Measurements from ENCODE around the gene CSK. TPM values are rescaled to one million over a fixed set of nuclear protein-coding genes. Genes with fewer than 3 reads are reported as not detected.

The CSK gene
- total RNA-seq, 1 donor from 2014 or later: 34.0 TPM

DNA sequence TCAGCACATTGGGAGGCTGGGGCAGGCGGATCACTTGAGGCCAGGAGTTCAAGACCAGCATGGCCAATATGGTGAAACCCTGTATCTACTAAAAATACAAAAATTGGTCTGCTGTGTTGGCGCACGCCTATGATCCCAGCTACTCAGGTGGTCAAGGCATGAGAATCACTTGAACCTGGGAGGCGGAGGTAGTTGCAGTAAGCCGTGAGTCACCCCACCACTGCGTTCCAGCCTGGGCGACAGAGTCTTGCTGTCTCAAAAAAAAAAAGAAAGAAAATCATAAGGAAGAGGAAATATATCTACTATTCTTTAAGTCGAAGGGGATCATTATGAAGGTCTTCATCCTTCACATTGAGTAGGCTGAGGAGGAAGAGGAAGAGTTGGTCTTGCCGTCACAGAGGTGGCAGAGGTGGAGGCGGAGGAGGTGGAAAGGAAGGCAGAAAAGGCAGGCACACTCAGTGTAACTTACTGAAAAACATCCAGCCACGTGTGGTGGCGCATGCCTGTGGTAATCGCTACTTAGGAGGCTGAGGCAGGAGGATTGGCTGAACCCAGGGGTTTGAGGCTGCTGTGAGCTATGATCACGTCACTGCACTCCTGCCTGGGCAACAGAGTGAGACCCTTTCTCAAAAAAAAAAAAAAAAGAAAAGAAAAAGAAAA is 14.2 kb downstream of the CSK start:
- DNase-seq: no peak
- Histone ChIP-seq H3K9me3 (replicated peaks) (no peaks in the 10 kb centered on the region), H3K36me3 (peaks cover 17% of the 10 kb centered on the region), H3K27ac (replicated peaks) (no peak overlapping the region), H3K4me3 (no peak overlapping the region), H3K4me1 (peaks cover 75% of the 10 kb centered on the region), H3K27me3 (ENCODE audit: low read depth) (no peaks in the 10 kb centered on the region)
- no peak for TF ChIP-seq CTCF (IDR thresholded peaks at IDR 0.05; ENCODE audit: borderline replicate concordance)
- intact Hi-C loops (cut with micrococcal nuclease): no loop called here

DNA sequence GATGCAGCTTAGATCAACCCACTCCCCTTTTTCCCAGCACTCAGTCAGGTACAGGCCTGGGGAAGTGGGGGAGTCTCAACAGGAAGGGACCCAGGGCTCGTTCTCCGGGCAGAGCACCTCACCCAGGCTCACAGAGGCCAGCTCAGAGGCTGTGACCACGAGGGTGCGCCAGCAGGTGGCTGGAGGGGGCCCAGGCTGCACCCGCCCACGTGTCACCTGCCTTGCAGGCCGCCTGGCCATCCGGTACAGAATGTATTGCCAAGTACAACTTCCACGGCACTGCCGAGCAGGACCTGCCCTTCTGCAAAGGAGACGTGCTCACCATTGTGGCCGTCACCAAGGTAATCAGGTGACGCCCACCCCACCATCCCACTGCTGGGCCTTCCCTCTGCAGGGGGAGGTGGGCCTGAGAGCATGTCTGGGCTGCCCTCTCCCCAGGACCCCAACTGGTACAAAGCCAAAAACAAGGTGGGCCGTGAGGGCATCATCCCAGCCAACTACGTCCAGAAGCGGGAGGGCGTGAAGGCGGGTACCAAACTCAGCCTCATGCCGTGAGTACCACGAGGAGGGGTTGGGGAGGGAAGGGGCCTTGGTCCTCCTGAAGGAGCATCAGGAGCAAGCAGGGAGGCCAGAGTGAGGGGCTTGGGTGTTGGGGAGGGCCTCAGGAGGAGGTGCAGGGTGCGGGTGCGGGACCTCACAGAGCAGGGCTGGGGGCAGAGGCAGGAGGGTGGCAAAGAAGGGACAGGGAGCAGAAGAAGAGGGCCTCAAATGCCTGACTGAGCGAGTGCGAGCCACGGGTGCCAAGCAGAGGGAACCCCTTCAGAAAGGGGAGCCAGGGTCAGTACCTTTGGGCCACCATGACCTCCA is 16.7 kb downstream of the CSK start:
- DNase-seq: peak; percentile 69
- Histone ChIP-seq H3K4me1 (peaks cover 50% of the 10 kb centered on the region), H3K27ac (replicated peaks) (peak overlapping the region; percentile 76), H3K27me3 (ENCODE audit: low read depth) (no peaks in the 10 kb centered on the region), H3K4me3 (no peak overlapping the region), H3K9me3 (replicated peaks) (no peaks in the 10 kb centered on the region), H3K36me3 (peaks cover 43% of the 10 kb centered on the region)
- intact Hi-C loops (cut with micrococcal nuclease): no loop called here
- TF ChIP-seq CTCF (IDR thresholded peaks at IDR 0.05; ENCODE audit: borderline replicate concordance): peak; percentile 46

DNA sequence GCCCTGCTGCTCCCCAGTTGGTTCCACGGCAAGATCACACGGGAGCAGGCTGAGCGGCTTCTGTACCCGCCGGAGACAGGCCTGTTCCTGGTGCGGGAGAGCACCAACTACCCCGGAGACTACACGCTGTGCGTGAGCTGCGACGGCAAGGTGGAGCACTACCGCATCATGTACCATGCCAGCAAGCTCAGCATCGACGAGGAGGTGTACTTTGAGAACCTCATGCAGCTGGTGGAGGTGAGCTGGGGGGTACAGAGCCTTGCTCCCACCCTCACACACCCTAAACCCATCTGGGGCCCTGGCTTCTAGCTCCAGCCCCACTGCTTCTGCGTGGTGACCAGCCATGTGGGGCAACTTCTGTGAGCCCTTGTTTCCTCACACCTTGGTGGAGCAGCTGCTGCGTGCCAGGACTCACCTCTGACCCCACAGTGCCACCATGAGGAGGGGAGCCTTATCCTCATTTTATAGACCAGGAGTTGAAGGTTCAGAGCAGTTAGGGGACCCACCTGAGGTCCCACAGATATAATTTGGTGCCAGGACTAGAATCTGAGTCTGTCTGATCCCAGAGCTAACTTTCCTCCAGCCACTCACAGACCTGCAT is 17.5 kb downstream of the CSK start:
- peak overlapping the region; percentile 76 for H3K27ac ChIP-seq (replicated peaks)
- no peak overlapping the region for H3K4me3 ChIP-seq
- no peaks in the 10 kb centered on the region for H3K27me3 ChIP-seq (ENCODE audit: low read depth)
- intact Hi-C loops (cut with micrococcal nuclease): no loop called here
- TF ChIP-seq CTCF (IDR thresholded peaks at IDR 0.05; ENCODE audit: borderline replicate concordance): no peak
- no peak for DNase-seq
- H3K4me1 ChIP-seq: peaks cover 45% of the 10 kb centered on the region
- H3K36me3 ChIP-seq: peaks cover 45% of the 10 kb centered on the region
- H3K9me3 ChIP-seq (replicated peaks): no peaks in the 10 kb centered on the region

DNA sequence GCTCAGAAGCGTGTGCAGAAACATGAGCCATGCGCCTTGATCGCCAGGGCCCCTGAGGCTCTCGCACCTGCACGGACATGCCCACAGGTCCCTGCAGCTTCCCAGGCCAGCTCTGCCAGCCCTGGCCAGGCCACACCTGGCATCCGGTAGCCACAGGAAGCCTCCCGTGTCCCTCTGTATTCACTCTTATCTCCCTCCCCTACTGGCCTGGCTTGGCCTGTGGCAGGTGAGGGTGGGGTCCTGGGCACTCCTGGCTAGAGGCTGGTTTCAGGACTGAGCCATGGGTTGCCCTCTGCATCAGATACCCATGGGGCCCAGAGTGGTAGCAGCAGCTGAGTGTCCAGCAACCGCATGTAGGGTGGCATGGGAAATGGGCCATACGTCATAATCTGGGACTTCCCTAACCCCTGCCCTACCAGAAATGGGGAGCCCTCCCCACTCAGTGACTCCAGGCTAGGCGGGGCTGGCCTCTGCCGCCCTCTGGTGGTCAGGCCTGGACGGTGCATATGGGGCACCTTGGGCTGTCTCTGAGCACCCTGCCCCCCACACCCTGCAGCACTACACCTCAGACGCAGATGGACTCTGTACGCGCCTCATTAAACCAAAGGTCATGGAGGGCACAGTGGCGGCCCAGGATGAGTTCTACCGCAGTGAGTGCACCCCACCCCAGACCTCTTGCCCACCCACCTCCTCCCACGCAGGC is 18.1 kb downstream of the CSK start:
- peak; percentile 77 for DNase-seq
- H3K27me3 ChIP-seq (ENCODE audit: low read depth): no peaks in the 10 kb centered on the region
- no peaks in the 10 kb centered on the region for H3K9me3 ChIP-seq (replicated peaks)
- H3K27ac ChIP-seq (replicated peaks): peak overlapping the region; percentile 76
- peaks cover 45% of the 10 kb centered on the region for H3K36me3 ChIP-seq
- no peak overlapping the region for H3K4me3 ChIP-seq
- intact Hi-C loops (cut with micrococcal nuclease): no loop called here
- H3K4me1 ChIP-seq: peaks cover 39% of the 10 kb centered on the region
- peak; percentile 99 for TF ChIP-seq CTCF (IDR thresholded peaks at IDR 0.05; ENCODE audit: borderline replicate concordance)

DNA sequence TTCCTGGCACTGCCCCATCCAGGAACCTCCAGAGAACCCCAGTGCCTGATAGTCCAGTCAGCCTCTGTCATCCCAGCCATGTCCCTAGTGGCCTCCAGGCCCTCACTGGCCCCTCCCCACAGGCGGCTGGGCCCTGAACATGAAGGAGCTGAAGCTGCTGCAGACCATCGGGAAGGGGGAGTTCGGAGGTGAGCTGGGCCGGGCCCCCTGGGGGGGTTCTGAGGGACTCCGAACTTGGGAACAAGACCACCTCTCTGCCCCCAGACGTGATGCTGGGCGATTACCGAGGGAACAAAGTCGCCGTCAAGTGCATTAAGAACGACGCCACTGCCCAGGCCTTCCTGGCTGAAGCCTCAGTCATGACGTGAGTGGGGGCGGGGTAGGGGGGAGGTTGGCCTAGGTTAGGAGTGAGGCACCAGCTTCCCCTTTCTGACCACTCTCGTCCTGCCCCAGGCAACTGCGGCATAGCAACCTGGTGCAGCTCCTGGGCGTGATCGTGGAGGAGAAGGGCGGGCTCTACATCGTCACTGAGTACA is 18.7 kb downstream of the CSK start:
- DNase-seq: no peak
- Histone ChIP-seq H3K27me3 (ENCODE audit: low read depth) (no peaks in the 10 kb centered on the region), H3K27ac (replicated peaks) (peak overlapping the region; percentile 76), H3K4me1 (peaks cover 37% of the 10 kb centered on the region), H3K4me3 (no peak overlapping the region), H3K9me3 (replicated peaks) (no peaks in the 10 kb centered on the region), H3K36me3 (peaks cover 45% of the 10 kb centered on the region)
- intact Hi-C loops (cut with micrococcal nuclease): no loop called here
- no peak for TF ChIP-seq CTCF (IDR thresholded peaks at IDR 0.05; ENCODE audit: borderline replicate concordance)

Data from left ventricle myocardium inferior (tissue), 1 donor.